B cell (primary cell): ENCODE data around the gene TSPAN17.

ENCODE experiments used
- CTCF ChIP-seq: fragments of 200-600 bp; IDR thresholded peaks from one replicate; pipeline ENCODE4 v1.8.0; 2022; ENCODE audit warnings: antibody characterized with exemption, mild to moderate bottlenecking
- EZH2 ChIP-seq: IDR thresholded peaks from 2 replicates; pipeline ENCODE4 v1.6.1; 2012; ENCODE audit warnings: borderline replicate concordance, low read depth, mild to moderate bottlenecking, moderate library complexity, low read length; ENCODE audit not compliant: insufficient read depth, poor library complexity, severe bottlenecking

- TF ChIP-seq CTCF, result no peak
- TF ChIP-seq EZH2, result no peak
Observed at GRCh38 chr5:176654856-176655255, 7.6 kb downstream of the TSPAN17 start.
